H9 (cell line): ENCODE data around the gene DLK1. TPM values are rescaled to one million over a fixed set of nuclear protein-coding genes. Genes with fewer than 3 reads are reported as not detected.

ENCODE experiments used
- DNase-seq: peaks from one replicate; pipeline ENCODE4 v3.0.0-alpha.2; 2017
- H2AFZ ChIP-seq: one replicate; pipeline ENCODE4 v1.6.1; 2013; ENCODE audit warnings: mild to moderate bottlenecking, low read length, control low read depth, moderate library complexity
- H2AK5ac ChIP-seq: 2 replicates; pipeline ENCODE4 v1.6.1; 2013; ENCODE audit warnings: low read length, control low read depth, mixed read lengths; ENCODE audit not compliant: insufficient read length
- H2BK120ac ChIP-seq: one replicate; pipeline ENCODE4 v1.6.1; 2013; ENCODE audit warnings: low read depth, mild to moderate bottlenecking, low read length, control low read depth, inconsistent platforms; ENCODE audit not compliant: poor library complexity, severe bottlenecking
- H2BK12ac ChIP-seq: 2 replicates; pipeline ENCODE4 v1.6.1; 2013; ENCODE audit warnings: low read length, control low read depth, mixed read lengths, low read depth; ENCODE audit not compliant: insufficient read length
- H2BK15ac ChIP-seq: 2 replicates; pipeline ENCODE4 v1.6.1; 2013; ENCODE audit warnings: low read depth, low read length, control low read depth
- H2BK20ac ChIP-seq: one replicate; pipeline ENCODE4 v1.6.1; 2013; ENCODE audit warnings: low read depth, mild to moderate bottlenecking, low read length, control low read depth, inconsistent platforms; ENCODE audit not compliant: poor library complexity, severe bottlenecking
- H2BK5ac ChIP-seq: 2 replicates; pipeline ENCODE4 v1.6.1; 2013; ENCODE audit warnings: low read length, control low read depth, mixed read lengths; ENCODE audit not compliant: insufficient read length
- H3K14ac ChIP-seq: 2 replicates; pipeline ENCODE4 v1.6.1; 2013; ENCODE audit warnings: low read length, control low read depth; ENCODE audit not compliant: insufficient read depth
- H3K18ac ChIP-seq: 2 replicates; pipeline ENCODE4 v1.6.1; 2013; ENCODE audit warnings: low read depth, mild to moderate bottlenecking, mixed read lengths, low read length, control low read depth; ENCODE audit not compliant: insufficient read length
- H3K23ac ChIP-seq: 2 replicates; pipeline ENCODE4 v1.6.1; 2013; ENCODE audit warnings: low read length, control low read depth, mixed read lengths, low read depth; ENCODE audit not compliant: insufficient read length
- H3K23me2 ChIP-seq: 2 replicates; pipeline ENCODE4 v1.6.1; 2013; ENCODE audit warnings: low read depth, mild to moderate bottlenecking, mixed read lengths, low read length, control low read depth; ENCODE audit not compliant: insufficient read length, poor library complexity, severe bottlenecking
- H3K27ac ChIP-seq: 2 replicates; pipeline ENCODE4 v1.5.1; 2013; ENCODE audit warnings: low read length, control low read depth, mixed read lengths, low read depth; ENCODE audit not compliant: insufficient read length
- H3K27me3 ChIP-seq: 2 replicates; pipeline ENCODE4 v1.6.1; 2013; ENCODE audit warnings: low read length, control low read depth, inconsistent platforms; ENCODE audit not compliant: insufficient read depth
- H3K4ac ChIP-seq: 2 replicates; pipeline ENCODE4 v1.6.1; 2013; ENCODE audit warnings: low read depth, mild to moderate bottlenecking, control low read depth, inconsistent platforms, low read length, moderate library complexity
- H3K4me1 ChIP-seq: 2 replicates; pipeline ENCODE4 v1.6.1; 2013; ENCODE audit warnings: low read length, control low read depth, inconsistent platforms; ENCODE audit not compliant: insufficient read depth
- H3K4me2 ChIP-seq: 2 replicates; pipeline ENCODE4 v1.6.1; 2013; ENCODE audit warnings: low read length, control low read depth, mixed read lengths; ENCODE audit not compliant: insufficient read length, insufficient read depth
- H3K56ac ChIP-seq: 2 replicates; pipeline ENCODE4 v1.6.1; 2013; ENCODE audit warnings: low read depth, mild to moderate bottlenecking, mixed read lengths, low read length, control low read depth; ENCODE audit not compliant: insufficient read length
- H3K79me1 ChIP-seq: 2 replicates; pipeline ENCODE4 v1.6.1; 2013; ENCODE audit warnings: low read depth, mild to moderate bottlenecking, moderate library complexity, low read length, control low read depth, inconsistent platforms; ENCODE audit not compliant: insufficient read depth, poor library complexity, severe bottlenecking
- H3K79me2 ChIP-seq: 2 replicates; pipeline ENCODE4 v1.6.1; 2013; ENCODE audit warnings: low read length, control low read depth, inconsistent platforms; ENCODE audit not compliant: insufficient read depth
- H3K9ac ChIP-seq: 2 replicates; pipeline ENCODE4 v1.6.1; 2013; ENCODE audit warnings: low read length, control low read depth, mixed read lengths; ENCODE audit not compliant: insufficient read length; ENCODE audit errors: extremely low read depth
- H3K9me3 ChIP-seq: one replicate; pipeline ENCODE4 v1.6.1; 2013; ENCODE audit warnings: low read depth, low read length, inconsistent platforms; ENCODE audit not compliant: control insufficient read depth
- H3T11ph ChIP-seq: one replicate; pipeline ENCODE4 v1.6.1; 2013; ENCODE audit warnings: mild to moderate bottlenecking, low read length, control low read depth, inconsistent platforms
- H4K20me1 ChIP-seq: one replicate; pipeline ENCODE4 v1.6.1; 2013; ENCODE audit not compliant: control insufficient read depth, insufficient read length, insufficient read depth
- H4K5ac ChIP-seq: 2 replicates; pipeline ENCODE4 v1.6.1; 2013; ENCODE audit warnings: low read depth, mild to moderate bottlenecking, mixed read lengths, low read length, control low read depth; ENCODE audit not compliant: insufficient read length
- H4K8ac ChIP-seq: replicated peaks from 2 replicates; pipeline ENCODE4 v1.6.1; 2013; ENCODE audit warnings: low read length, control low read depth, mixed read lengths, low read depth; ENCODE audit not compliant: insufficient read length
- H4K91ac ChIP-seq: 2 replicates; pipeline ENCODE4 v1.6.1; 2013; ENCODE audit warnings: low read depth, mild to moderate bottlenecking, moderate library complexity, mixed read lengths, low read length, control low read depth; ENCODE audit not compliant: insufficient read length
- H3K27ac Mint-ChIP-seq, 3 experiments: 2 replicates in 2 of 3; 3 replicates in 1 of 3; pipeline ENCODE4 v1.8.0; 2020 to 2021; ENCODE audit warnings: mixed read lengths in 3 of 3, mild to moderate bottlenecking in 1 of 3, moderate library complexity in 1 of 3
- H3K27me3 Mint-ChIP-seq: 2 replicates; pipeline ENCODE4 v1.8.0; 2021; ENCODE audit warnings: low read depth, mild to moderate bottlenecking, moderate library complexity, mixed read lengths
- H3K36me3 Mint-ChIP-seq, 3 experiments: 2 replicates in 2 of 3; 3 replicates in 1 of 3; pipeline ENCODE4 v1.8.0; 2020 to 2021; ENCODE audit warnings: low read depth in 3 of 3, mixed read lengths in 3 of 3; ENCODE audit not compliant: insufficient read depth in 1 of 3
- H3K4me1 Mint-ChIP-seq, 2 experiments: 2 replicates each; pipeline ENCODE4 v1.8.0; 2020; ENCODE audit warnings: mixed read lengths in 2 of 2
- H3K4me3 Mint-ChIP-seq, 2 experiments: 2 replicates in 1 of 2; 3 replicates in 1 of 2; pipeline ENCODE4 v1.8.0; 2020 to 2021; ENCODE audit warnings: mild to moderate bottlenecking in 2 of 2, mixed read lengths in 2 of 2, moderate library complexity in 1 of 2
- H3K9me3 Mint-ChIP-seq, 2 experiments: 2 replicates in 1 of 2; 3 replicates in 1 of 2; pipeline ENCODE4 v1.8.0; 2020; ENCODE audit warnings: mild to moderate bottlenecking in 2 of 2, mixed read lengths in 2 of 2, moderate library complexity in 1 of 2
- WGBS: extraction: QIAGEN DNeasy Blood & Tissue Kit; methylation state at CpG from one replicate; pipeline ENCODE4 v1.1.7; 2013; ENCODE audit warnings: missing lambda C conversion rate, low lambda C conversion rate, mixed read lengths; ENCODE audit not compliant: insufficient read length; ENCODE audit errors: extremely low coverage; 5-methylcytosine and 5-hydroxymethylcytosine counted together
- total RNA-seq: library from RNA; stranded (reverse); gene quantifications from 2 replicates; pipeline ENCODE4 v1.2.1, GENCODE V29; 2021
- TF ChIP-seq, protein P1 (sequence below): fragments of 200-600 bp; sonication (generic); conservative IDR thresholded peaks from 3 replicates; pipeline ENCODE4 v1.8.0; 2021; ENCODE audit warnings: antibody characterized with exemption, mild to moderate bottlenecking

DLK1 gene
- total RNA-seq, 1 experiment from 2014 or later, result 2.8 TPM

- H3K4me1 Mint-ChIP-seq, result peaks cover 9 to 20% of the 10 kb centered on the region in 2 experiments
- H3K27me3 Mint-ChIP-seq, result peaks cover 3% of the 10 kb centered on the region
- Histone ChIP-seq H4K20me1 (no peaks in the 10 kb centered on the region), H3K4me2 (no peak overlapping the region), H3K23me2 (no peaks in the 10 kb centered on the region), H4K8ac (no peak overlapping the region), H3K4me1 (no peaks in the 10 kb centered on the region), H3K14ac (no peak overlapping the region), H2AFZ (no peak overlapping the region), H3K23ac (no peak overlapping the region), H3K9me3 (no peaks in the 10 kb centered on the region), H2AK5ac (no peak overlapping the region), H2BK20ac (no peak overlapping the region), H2BK12ac (no peak overlapping the region), H2BK120ac (no peak overlapping the region), H4K91ac (no peak overlapping the region), H2BK5ac (no peak overlapping the region), H3K27ac (no peak overlapping the region), H3T11ph (no peak overlapping the region), H3K56ac (no peak overlapping the region), H3K9ac (no peak overlapping the region), H2BK15ac (no peak overlapping the region), H4K5ac (no peak overlapping the region), H3K79me2 (no peaks in the 10 kb centered on the region), H3K79me1 (no peaks in the 10 kb centered on the region), H3K4ac (no peak overlapping the region), H3K27me3 (no peaks in the 10 kb centered on the region), H3K18ac (no peak overlapping the region)
- WGBS, result no CpG with 5 or more reads among the region's 11 CpGs
- H3K9me3 Mint-ChIP-seq, result no peaks in the 10 kb centered on the region; a peak in 1 of 5 replicates
- H3K4me3 Mint-ChIP-seq, result no peak overlapping the region
- DNase-seq, result no peak
- H3K36me3 Mint-ChIP-seq, result no peaks in the 10 kb centered on the region
- TF ChIP-seq, protein P1, sequence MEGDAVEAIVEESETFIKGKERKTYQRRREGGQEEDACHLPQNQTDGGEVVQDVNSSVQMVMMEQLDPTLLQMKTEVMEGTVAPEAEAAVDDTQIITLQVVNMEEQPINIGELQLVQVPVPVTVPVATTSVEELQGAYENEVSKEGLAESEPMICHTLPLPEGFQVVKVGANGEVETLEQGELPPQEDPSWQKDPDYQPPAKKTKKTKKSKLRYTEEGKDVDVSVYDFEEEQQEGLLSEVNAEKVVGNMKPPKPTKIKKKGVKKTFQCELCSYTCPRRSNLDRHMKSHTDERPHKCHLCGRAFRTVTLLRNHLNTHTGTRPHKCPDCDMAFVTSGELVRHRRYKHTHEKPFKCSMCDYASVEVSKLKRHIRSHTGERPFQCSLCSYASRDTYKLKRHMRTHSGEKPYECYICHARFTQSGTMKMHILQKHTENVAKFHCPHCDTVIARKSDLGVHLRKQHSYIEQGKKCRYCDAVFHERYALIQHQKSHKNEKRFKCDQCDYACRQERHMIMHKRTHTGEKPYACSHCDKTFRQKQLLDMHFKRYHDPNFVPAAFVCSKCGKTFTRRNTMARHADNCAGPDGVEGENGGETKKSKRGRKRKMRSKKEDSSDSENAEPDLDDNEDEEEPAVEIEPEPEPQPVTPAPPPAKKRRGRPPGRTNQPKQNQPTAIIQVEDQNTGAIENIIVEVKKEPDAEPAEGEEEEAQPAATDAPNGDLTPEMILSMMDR, result no peak
- no peak overlapping the region for H3K27ac Mint-ChIP-seq
Observed at GRCh38 chr14:100786576-100787219, 60.0 kb downstream of the DLK1 start.
